Measurements from ENCODE around the gene MLXIPL. TPM values are rescaled to one million over a fixed set of nuclear protein-coding genes. Genes with fewer than 3 reads are reported as not detected.

MLXIPL gene, protein sequence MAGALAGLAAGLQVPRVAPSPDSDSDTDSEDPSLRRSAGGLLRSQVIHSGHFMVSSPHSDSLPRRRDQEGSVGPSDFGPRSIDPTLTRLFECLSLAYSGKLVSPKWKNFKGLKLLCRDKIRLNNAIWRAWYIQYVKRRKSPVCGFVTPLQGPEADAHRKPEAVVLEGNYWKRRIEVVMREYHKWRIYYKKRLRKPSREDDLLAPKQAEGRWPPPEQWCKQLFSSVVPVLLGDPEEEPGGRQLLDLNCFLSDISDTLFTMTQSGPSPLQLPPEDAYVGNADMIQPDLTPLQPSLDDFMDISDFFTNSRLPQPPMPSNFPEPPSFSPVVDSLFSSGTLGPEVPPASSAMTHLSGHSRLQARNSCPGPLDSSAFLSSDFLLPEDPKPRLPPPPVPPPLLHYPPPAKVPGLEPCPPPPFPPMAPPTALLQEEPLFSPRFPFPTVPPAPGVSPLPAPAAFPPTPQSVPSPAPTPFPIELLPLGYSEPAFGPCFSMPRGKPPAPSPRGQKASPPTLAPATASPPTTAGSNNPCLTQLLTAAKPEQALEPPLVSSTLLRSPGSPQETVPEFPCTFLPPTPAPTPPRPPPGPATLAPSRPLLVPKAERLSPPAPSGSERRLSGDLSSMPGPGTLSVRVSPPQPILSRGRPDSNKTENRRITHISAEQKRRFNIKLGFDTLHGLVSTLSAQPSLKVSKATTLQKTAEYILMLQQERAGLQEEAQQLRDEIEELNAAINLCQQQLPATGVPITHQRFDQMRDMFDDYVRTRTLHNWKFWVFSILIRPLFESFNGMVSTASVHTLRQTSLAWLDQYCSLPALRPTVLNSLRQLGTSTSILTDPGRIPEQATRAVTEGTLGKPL
- 0.23 TPM in 1 of 2 replicates, not detected in the other for total RNA-seq (ENCODE audit: low replicate concordance)

GRCh38 chr7:73623798-73624668 is at the start of gene MLXIPL:
Gene MLXIPL (minus strand): TSS chr7:73624522. CDS start chr7:73624492, 30 bp downstream.

GRCh38 chr7:73667344-73668102 is 43.2 kb upstream of the MLXIPL start, which contains the start of gene VPS37D:
Gene VPS37D (plus strand): TSS chr7:73667831. CDS start chr7:73667959, 128 bp downstream.

GRCh38 chr7:73578342-73579128 is 45.8 kb downstream of the MLXIPL start, which contains the start of gene TBL2:
Gene TBL2 (minus strand): TSS chr7:73578579. CDS start chr7:73578549, 30 bp downstream.

GRCh38 chr7:73557397-73558257 is 66.7 kb downstream of the MLXIPL start, which contains the start of gene BCL7B:
Gene BCL7B (minus strand): TSS chr7:73557690. CDS start chr7:73557578, 112 bp downstream.

Other genes with a start within 250 kb of the MLXIPL start
- 0.12 and 0.98 TPM in 2 replicates for gene FZD9, start 190.7 kb downstream of the MLXIPL start, total RNA-seq (ENCODE audit: low replicate concordance)
- 36.4 and 37.2 TPM in 2 replicates for gene BAZ1B, start 102.2 kb downstream of the MLXIPL start, total RNA-seq (ENCODE audit: low replicate concordance)
- gene BCL7B, start 66.8 kb downstream of the MLXIPL start, total RNA-seq (ENCODE audit: low replicate concordance) = 12.1 and 16.1 TPM in 2 replicates
- gene TBL2, start 45.9 kb downstream of the MLXIPL start, total RNA-seq (ENCODE audit: low replicate concordance) = 83.4 and 114 TPM in 2 replicates
- 3.7 and 4.2 TPM in 2 replicates for gene VPS37D, start 43.3 kb upstream of the MLXIPL start, total RNA-seq (ENCODE audit: low replicate concordance)
- 1.8 and 2.0 TPM in 2 replicates for gene DNAJC30, start 58.9 kb upstream of the MLXIPL start, total RNA-seq (ENCODE audit: low replicate concordance)
- 51.5 and 62.3 TPM in 2 replicates for gene BUD23, start 59.1 kb upstream of the MLXIPL start, total RNA-seq (ENCODE audit: low replicate concordance)
- gene STX1A, start 95.1 kb upstream of the MLXIPL start, total RNA-seq (ENCODE audit: low replicate concordance) = 20.6 and 23.7 TPM in 2 replicates
- gene ABHD11, start 114.3 kb upstream of the MLXIPL start, total RNA-seq (ENCODE audit: low replicate concordance) = 6.6 and 8.9 TPM in 2 replicates
- gene CLDN3, start 145.7 kb upstream of the MLXIPL start, total RNA-seq (ENCODE audit: low replicate concordance) = not detected in 2 replicates
- gene CLDN4, start 206.5 kb upstream of the MLXIPL start, total RNA-seq (ENCODE audit: low replicate concordance) = 0.23 TPM in 2 replicates
- 1.1 and 5.7 TPM in 2 replicates for gene METTL27, start 218.0 kb upstream of the MLXIPL start, total RNA-seq (ENCODE audit: low replicate concordance)
- not detected in 2 replicates for gene TMEM270, start 236.6 kb upstream of the MLXIPL start, total RNA-seq (ENCODE audit: low replicate concordance)

All from smooth muscle cell of the coronary artery (primary cell).